HG02885 (cell line): Measurements from ENCODE around the gene ABHD16B.
"Not testable (repeated sequence)": the region's sequence is repeated elsewhere in the genome, so short reads cannot be mapped to it uniquely, and the experiment has no call there.

Experiments
- ATAC-seq: cut with Tn5 transposase; IDR thresholded peaks from one replicate; pipeline ENCODE4 v1.9.1; 2021; ENCODE audit warnings: mild to moderate bottlenecking; ENCODE audit not compliant: unreplicated experiment, poor library complexity

The ABHD16B gene

GRCh38 chr20:63833776-63834490, 27.4 kb upstream of the ABHD16B start:
- ATAC-seq = no peak

- ATAC-seq = no peak
Observed at GRCh38 chr20:63834491-63834880, 26.8 kb upstream of the ABHD16B start.

- ATAC-seq = no peak
Observed at GRCh38 chr20:63835021-63835858, 26.1 kb upstream of the ABHD16B start.

GRCh38 chr20:63836458-63837344, 24.6 kb upstream of the ABHD16B start:
- no peak for ATAC-seq

DNA sequence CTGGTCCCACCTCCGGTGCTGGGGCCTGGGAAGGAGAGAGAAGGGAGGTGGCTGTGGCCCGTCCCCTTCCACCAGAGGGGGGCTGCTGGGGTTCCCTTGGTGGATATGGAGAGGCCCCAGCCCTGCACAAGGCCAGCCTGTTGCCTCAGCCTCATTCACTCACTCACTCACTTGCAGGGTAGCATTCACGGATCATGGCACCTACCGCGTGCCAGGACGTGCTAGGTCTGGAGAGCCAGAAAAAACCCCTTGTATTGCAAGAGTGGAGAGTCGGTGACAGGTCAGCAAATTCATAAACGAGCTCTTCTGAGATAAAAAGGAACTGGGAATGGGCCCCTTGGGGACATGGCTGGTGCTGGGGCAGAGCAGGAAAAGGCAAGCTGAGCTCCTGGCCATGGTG, 23.8 kb upstream of the ABHD16B start:
- ATAC-seq = no peak

GRCh38 chr20:63839620-63840019, 21.7 kb upstream of the ABHD16B start:
- no peak for ATAC-seq

DNA sequence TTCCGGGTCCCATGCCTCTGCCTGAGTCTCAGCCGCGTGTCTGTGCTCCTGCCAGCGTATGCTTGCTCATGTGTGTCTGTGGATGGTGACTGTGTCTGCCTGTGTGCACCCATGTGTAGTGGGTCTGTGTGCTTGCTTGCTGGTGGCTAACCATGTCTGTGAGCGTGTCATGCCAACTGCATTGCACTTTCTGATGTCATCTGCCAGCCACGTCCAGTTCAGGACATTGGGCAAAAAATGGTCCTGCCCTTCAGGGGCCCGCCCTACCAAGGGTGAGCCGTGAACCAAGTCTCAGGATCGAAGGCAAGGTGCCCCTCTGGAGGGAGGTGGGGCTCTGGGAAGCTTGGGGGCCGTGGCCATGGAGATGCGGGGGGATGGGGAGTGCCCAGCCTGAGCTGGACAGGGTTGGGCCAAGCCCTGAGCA, 20.9 kb upstream of the ABHD16B start:
- ATAC-seq = no peak

DNA sequence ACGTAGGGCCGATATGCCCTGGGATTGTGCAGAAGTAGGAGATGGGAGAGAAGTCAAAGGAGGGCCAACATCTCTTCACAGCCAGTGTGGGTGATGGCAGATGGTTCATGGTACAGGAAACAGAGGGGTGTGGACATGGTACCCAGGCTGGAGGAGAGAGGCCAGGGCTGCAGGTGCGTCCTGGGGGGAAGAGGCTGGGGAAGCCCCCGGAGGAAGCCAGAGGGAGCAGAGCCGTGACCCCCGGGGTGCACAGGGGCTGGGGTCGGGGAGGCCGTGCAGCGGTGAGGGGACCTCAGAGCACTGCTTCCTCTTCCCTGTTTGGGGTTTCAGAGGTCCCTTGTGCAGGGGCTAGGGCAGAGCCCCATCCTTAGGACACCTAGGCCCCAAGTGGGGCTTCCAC, 19.0 kb upstream of the ABHD16B start:
- no peak for ATAC-seq

- no peak for ATAC-seq
Observed at GRCh38 chr20:63843222-63843621, 18.1 kb upstream of the ABHD16B start.

DNA sequence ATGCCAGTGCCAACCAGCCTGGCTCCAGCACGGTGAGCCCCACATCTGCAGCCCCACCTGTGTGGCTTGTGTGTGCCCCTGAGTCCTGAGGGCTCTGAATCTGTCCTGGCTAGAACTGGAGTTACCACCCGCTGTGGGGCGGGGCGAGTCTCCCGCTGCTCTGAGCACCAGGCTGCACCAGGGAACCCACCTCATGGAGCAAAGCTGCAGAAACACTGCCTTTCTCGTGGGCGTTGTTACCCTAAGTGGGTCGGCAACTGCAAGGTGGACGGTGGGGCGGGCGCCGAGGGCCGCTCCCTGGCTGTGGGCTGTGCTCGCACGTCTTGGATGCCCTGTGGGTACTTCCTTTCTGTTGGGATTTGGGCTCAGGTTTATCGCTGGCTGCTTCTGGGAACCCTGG, 17.5 kb upstream of the ABHD16B start:
- no peak for ATAC-seq

- no peak for ATAC-seq
Observed at GRCh38 chr20:63844511-63844991, 16.7 kb upstream of the ABHD16B start.

DNA sequence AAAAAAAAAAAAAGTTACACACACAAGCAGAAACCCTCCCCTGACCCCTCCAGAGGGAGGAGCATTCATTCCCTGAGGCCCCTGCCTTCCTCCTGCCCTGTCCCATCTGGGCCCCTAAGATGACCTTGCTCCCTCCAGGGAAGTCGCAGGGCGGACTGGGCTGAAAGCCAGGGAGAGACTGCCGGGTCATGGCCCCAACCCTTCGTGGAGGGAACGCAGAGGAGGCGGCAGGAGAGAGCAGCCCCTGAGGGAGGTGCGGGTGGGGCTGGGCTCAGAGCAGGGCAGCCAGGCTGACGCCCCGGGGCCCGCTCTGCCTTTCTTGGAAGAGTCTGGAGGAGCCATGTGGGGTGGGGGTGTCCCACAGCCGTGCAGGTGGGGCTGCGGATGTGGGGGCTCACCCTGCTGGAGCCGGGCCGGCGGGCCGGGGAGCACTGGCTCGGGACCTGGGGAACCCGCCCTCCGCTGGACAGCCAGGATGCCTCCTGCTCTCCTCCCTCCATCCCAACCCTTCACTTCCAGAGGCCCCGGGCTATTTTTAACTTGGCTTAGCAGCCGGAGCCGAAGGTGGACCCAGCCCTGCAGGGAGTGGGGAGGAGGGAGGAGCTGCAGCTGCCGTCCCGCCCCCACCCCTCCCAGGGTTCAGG, 15.0 kb upstream of the ABHD16B start:
- no peak for ATAC-seq

DNA sequence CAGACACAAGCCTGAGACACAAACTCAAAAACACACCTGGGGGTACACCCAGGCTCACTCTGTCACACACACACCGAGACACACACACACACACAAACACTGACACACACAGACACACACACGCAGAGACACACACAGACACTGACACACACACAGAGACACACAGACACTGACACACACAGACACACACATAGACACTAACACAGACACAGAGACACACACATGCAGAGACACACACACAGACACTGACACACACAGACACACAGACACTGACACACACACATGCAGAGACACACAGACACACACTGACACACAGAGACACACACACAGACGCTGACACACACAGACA, 14.4 kb upstream of the ABHD16B start:
- ATAC-seq = no peak

- no peak for ATAC-seq
Observed at GRCh38 chr20:63847237-63848002, 13.9 kb upstream of the ABHD16B start.

- ATAC-seq = no peak
Observed at GRCh38 chr20:63848003-63848911, 13.0 kb upstream of the ABHD16B start.

DNA sequence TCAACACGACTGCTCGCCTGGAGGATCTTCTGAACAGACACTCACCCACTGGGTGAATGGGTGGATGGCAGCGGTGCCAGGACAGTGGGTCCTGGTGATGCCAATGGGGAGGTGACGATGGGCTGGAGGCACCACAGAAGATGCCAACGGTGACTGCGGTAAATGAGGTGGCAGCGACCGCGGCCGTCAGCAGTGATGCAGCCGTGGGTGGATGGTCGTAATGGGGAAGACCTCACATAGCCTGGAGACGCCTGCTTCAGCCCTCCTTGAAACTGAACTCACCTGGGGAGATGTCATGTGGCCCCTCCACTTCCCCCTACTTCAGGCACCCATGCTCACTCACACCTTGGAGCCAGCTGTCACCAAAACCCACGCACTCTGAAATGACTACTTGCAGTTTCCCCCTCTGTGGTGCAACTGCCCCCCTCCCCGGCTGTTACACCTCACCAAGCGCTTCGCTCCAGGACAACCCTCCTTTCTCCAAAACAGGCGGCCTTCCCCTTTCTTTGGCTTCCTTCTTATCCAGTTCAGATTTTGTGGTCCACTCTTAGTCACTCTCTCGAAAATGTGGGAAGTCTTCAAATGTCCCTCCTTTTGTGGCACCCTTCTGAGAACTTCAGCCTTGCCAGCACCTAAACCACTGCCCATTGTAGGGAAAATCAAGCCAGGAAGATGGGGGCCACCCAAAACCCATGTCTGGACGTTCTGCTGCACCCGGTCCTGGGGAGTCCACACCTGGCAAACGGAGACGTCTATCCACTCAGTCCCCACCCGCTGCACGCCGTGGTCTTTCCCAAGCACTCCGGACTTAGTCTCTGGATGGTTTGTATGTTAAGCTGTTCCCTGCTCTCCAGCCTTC, 10.4 kb upstream of the ABHD16B start:
- peak; percentile 79 for ATAC-seq

DNA sequence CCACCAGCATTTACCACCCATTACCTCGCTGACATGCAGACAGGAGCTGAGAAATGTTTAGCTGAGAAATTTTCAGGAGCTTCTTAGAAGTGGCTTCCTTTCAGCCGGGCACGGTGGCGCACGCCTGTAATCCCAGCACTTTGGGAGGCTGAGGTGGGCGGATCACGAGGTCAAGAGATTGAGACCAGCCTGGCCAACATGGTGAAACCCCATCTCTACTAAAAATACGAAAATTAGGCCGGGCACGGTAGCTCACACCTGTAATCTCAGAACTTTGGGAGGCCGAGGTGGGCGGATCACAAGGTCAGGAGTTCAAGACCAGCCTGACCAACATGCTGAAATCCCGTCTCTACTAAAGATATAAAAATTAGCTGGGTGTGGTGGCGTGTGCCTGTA, 9.8 kb upstream of the ABHD16B start:
- not testable (repeated sequence) for ATAC-seq

DNA sequence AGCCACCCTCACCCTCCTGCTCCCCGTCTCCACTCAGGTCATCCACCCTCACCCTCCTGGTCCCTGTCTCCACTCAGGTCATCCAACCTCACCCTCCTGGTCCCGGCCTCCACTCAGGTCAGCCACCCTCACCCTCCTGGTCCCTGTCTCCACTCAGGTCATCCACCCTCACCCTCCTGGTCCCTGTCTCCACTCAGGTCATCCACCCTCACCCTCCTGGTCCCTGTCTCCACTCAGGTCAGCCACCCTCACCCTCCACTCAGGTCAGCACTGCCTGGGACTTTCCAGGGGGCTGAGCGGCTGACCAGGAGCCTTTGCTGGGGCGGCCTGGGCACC, 7.6 kb upstream of the ABHD16B start:
- ATAC-seq = not testable (repeated sequence)
